Stimulated activated CD4-positive, alpha-beta T cell treated with anti-CD3 and anti-CD28 coated beads, Interleukin-12 subunit alpha, Interleukin-12 subunit beta, amount 100 ng/mL, for 4 hours (primary cell): ENCODE results near the gene NTN5.

Experiments
- DNase-seq: peaks from one replicate; pipeline ENCODE4 v3.0.0-alpha.2; 2020

Gene NTN5

GRCh38 chr19:48611872-48612271 is 60.9 kb downstream of the NTN5 start:
- DNase-seq: no peak
